KOPT-K1 (cell line): Measurements from ENCODE around the gene EGFL6.

Experiments
- H3K27ac ChIP-seq: fragments of 200-600 bp; sonication (generic); 2 replicates; pipeline ENCODE4 v1.5.1; 2016; ENCODE audit warnings: antibody characterized with exemption, mild to moderate bottlenecking, low read depth, low read length; ENCODE audit not compliant: poor library complexity, severe bottlenecking
- H3K36me3 ChIP-seq: fragments of 200-600 bp; sonication (generic); 2 replicates; pipeline ENCODE4 v1.5.1; 2017; ENCODE audit warnings: antibody characterized with exemption, mild to moderate bottlenecking, low read length, moderate library complexity; ENCODE audit not compliant: insufficient read depth
- H3K9me3 ChIP-seq: fragments of 200-600 bp; sonication (generic); 2 replicates; pipeline ENCODE4 v1.5.1; 2017; ENCODE audit warnings: antibody characterized with exemption, low read length, mild to moderate bottlenecking; ENCODE audit not compliant: insufficient read depth, poor library complexity, severe bottlenecking

EGFL6 gene, protein sequence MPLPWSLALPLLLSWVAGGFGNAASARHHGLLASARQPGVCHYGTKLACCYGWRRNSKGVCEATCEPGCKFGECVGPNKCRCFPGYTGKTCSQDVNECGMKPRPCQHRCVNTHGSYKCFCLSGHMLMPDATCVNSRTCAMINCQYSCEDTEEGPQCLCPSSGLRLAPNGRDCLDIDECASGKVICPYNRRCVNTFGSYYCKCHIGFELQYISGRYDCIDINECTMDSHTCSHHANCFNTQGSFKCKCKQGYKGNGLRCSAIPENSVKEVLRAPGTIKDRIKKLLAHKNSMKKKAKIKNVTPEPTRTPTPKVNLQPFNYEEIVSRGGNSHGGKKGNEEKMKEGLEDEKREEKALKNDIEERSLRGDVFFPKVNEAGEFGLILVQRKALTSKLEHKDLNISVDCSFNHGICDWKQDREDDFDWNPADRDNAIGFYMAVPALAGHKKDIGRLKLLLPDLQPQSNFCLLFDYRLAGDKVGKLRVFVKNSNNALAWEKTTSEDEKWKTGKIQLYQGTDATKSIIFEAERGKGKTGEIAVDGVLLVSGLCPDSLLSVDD

DNA sequence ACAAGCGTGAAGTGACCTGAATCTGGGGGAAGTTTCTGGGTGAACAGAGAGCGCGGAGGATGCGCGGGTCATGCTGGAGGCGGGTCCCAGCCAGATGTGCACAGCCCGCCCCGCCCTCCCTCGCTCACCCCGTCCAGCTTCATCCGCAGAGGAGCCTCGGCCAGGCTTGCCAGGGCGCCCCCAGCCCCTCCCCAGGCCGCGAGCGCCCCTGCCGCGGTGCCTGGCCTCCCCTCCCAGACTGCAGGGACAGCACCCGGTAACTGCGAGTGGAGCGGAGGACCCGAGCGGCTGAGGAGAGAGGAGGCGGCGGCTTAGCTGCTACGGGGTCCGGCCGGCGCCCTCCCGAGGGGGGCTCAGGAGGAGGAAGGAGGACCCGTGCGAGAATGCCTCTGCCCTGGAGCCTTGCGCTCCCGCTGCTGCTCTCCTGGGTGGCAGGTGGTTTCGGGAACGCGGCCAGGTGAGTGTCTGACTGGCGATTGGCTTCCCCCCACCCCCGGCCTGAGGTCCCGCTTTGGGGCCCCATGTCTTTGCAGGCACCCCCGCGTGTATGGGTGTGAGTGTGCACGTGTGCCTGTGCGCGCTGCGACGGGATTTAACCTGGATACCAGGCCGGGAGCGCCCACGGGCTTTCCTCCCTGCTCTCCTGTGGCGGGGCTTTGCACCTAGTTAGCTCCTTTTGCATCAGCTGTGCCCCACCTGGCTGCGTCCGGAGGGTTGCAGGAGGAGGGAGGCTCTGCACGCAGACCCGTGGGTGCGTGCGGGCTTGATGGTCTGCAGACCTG lies at the start of gene EGFL6:
TSS of gene EGFL6 (plus strand) at position 123 of the 782 bp plus-strand sequence. CDS start at position 384, 261 bp downstream.
- Histone ChIP-seq H3K36me3 (no peaks in the 10 kb centered on the region), H3K27ac (no peak within 1 kb of the TSS), H3K9me3 (peaks cover 7% of the 10 kb centered on the region)

- Histone ChIP-seq H3K27ac (no peak overlapping the region), H3K9me3 (no peaks in the 10 kb centered on the region), H3K36me3 (no peaks in the 10 kb centered on the region)
Observed at GRCh38 chrX:13520351-13520750, 49.0 kb upstream of the EGFL6 start.

DNA sequence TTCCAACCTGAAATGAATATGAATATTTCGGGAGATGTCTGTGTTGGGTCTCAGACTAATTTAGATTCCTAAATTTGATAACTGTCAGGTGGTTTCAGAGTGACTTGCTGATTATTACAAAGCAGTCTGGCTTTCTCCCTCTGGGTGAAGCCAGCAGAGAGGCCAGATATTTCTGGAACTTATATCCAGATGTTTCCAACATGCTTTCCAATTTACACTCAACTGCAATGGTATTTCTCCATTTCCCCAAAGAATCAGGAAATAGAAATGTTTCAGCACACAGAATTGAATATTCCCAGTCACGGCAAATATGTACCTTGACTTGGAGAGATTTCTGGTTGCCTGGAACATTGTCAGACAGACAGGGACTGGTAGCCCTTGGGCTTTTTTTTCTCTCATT lies 48.5 kb upstream of the EGFL6 start:
- H3K27ac ChIP-seq, result no peak overlapping the region
- H3K36me3 ChIP-seq, result no peaks in the 10 kb centered on the region
- no peaks in the 10 kb centered on the region for H3K9me3 ChIP-seq

- Histone ChIP-seq H3K27ac (no peak overlapping the region), H3K9me3 (no peaks in the 10 kb centered on the region), H3K36me3 (no peaks in the 10 kb centered on the region)
Observed at GRCh38 chrX:13522811-13523210, 46.6 kb upstream of the EGFL6 start.

- H3K36me3 ChIP-seq, result no peaks in the 10 kb centered on the region
- no peak overlapping the region for H3K27ac ChIP-seq
- H3K9me3 ChIP-seq, result no peaks in the 10 kb centered on the region
Observed at GRCh38 chrX:13533726-13534125, 35.7 kb upstream of the EGFL6 start.

- no peak overlapping the region for H3K27ac ChIP-seq
Observed at GRCh38 chrX:13535376-13536165, 33.8 kb upstream of the EGFL6 start.

GRCh38 chrX:13536551-13536950 lies 32.9 kb upstream of the EGFL6 start:
- H3K27ac ChIP-seq, result no peak overlapping the region
- H3K36me3 ChIP-seq, result no peaks in the 10 kb centered on the region
- H3K9me3 ChIP-seq, result no peaks in the 10 kb centered on the region

More at GRCh38 chrX:13535376-13536165, 33.8 kb upstream of the EGFL6 start:
- H3K36me3 ChIP-seq, result no peaks in the 10 kb centered on the region
- H3K9me3 ChIP-seq, result no peaks in the 10 kb centered on the region

DNA sequence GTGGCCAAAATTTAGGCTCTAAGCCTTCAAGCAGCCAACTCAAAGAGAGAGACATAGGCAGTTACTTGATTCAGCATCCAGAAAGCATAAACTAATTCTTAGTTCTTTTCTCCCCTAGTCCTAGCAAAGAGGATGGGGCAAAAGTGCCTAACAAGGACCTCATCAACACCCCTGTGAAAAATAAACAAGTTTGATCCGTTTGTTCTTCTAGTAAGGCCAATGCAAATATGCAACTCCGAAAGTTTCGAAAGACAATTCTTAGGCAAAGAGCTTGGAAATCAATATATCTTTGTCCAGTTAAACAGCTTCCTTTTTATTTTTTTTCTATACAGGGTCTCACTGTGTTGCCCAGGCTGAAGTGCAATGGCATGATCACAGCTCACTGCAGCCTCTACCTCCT lies 31.0 kb upstream of the EGFL6 start:
- no peaks in the 10 kb centered on the region for H3K9me3 ChIP-seq

GRCh38 chrX:13540602-13541001 lies 28.8 kb upstream of the EGFL6 start:
- Histone ChIP-seq H3K36me3 (no peaks in the 10 kb centered on the region), H3K27ac (no peak overlapping the region), H3K9me3 (no peaks in the 10 kb centered on the region)

More for the DNA sequence above, 31.0 kb upstream of the EGFL6 start:
- Histone ChIP-seq H3K27ac (no peak overlapping the region), H3K36me3 (no peaks in the 10 kb centered on the region)

GRCh38 chrX:13545726-13546125 lies 23.7 kb upstream of the EGFL6 start:
- H3K27ac ChIP-seq, result no peak overlapping the region
- H3K36me3 ChIP-seq, result no peaks in the 10 kb centered on the region
- H3K9me3 ChIP-seq, result no peaks in the 10 kb centered on the region

DNA sequence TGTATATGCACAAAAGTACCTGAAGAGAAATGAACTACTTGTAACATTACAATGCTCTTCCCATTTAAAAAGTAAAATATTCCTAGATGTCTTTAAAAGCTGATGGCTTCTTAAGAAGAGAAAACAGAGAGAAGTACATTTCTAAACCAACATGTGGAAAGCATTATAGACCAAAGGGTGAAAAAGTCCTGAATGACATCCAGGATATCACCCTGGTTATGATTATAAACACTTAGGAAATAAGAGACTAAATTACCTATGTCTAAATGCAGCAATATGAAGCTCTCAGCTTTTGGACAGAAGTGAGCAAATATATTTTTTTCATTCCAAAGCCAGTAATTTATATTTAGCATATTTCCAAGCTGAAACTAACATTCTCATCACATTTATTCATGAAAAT lies 21.7 kb upstream of the EGFL6 start:
- H3K36me3 ChIP-seq, result no peaks in the 10 kb centered on the region
- no peaks in the 10 kb centered on the region for H3K9me3 ChIP-seq
- H3K27ac ChIP-seq, result no peak overlapping the region

GRCh38 chrX:13550346-13550745 lies 19.1 kb upstream of the EGFL6 start:
- no peaks in the 10 kb centered on the region for H3K36me3 ChIP-seq
- H3K9me3 ChIP-seq, result no peaks in the 10 kb centered on the region
- no peak overlapping the region for H3K27ac ChIP-seq

GRCh38 chrX:13551610-13552009 lies 17.8 kb upstream of the EGFL6 start:
- Histone ChIP-seq H3K36me3 (no peaks in the 10 kb centered on the region), H3K9me3 (no peaks in the 10 kb centered on the region), H3K27ac (no peak overlapping the region)

- no peak overlapping the region for H3K27ac ChIP-seq
- no peaks in the 10 kb centered on the region for H3K9me3 ChIP-seq
- H3K36me3 ChIP-seq, result no peaks in the 10 kb centered on the region
Observed at GRCh38 chrX:13552892-13553291, 16.5 kb upstream of the EGFL6 start.

DNA sequence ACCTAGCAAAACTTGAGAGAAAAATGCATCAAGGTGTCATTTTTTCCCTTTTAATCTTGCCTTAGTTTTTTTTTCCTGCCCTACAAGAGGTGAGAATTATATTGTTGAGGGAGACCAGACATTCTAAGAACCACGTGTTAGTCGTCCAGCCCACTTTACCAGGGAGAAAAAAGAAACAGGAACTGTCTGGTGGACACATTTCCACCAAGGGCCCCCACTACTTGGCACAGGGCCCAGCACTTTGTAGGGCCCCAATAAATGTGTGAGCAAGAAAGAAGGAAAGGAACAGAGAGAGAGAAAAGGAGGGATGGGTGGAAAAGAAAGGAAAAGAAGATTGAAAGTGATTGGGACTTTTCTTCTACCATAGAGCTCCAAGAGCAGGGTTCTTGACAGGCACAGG lies 3.9 kb upstream of the EGFL6 start:
- Histone ChIP-seq H3K36me3 (no peaks in the 10 kb centered on the region), H3K9me3 (peaks cover 7% of the 10 kb centered on the region), H3K27ac (no peak overlapping the region)
